ENCODE data around the gene GLOD4. TPM values are rescaled to one million over a fixed set of nuclear protein-coding genes. Genes with fewer than 3 reads are reported as not detected.

GLOD4 gene
- total and polyA plus RNA-seq, 10 of the 15 experiments (the other 5 are each of a cell fraction or from before 2014, with no cell fraction given) = 40.8 to 107 (median 81.2) TPM

GRCh38 chr17:830381-830780, 48.3 kb upstream of the GLOD4 start:
- ChIA-PET RAD21 (ENCODE audit: unreplicated experiment) (no interaction called here), POLR2A (no interaction called here), CTCF (no interaction called here), SMC1A (ENCODE audit: uncharacterized antibody, unreplicated experiment) (no interaction called here)
- in situ Hi-C loops (cut with MboI) = no loop called here
- ATAC-seq (no peak), FAIRE-seq (no peak), DNase-seq (ENCODE audit: low read depth, low spot score) (no peak)
- WGBS (ENCODE audit: insufficient coverage, insufficient replicate concordance, low lambda C conversion rate, missing lambda C conversion rate) = 65% methylated on average over 19 of the region's 19 CpGs
- Histone ChIP-seq H3K9ac (ENCODE audit: control insufficient read depth, insufficient read depth, low read length) (no peak overlapping the region), H3K4me2 (ENCODE audit: control insufficient read depth, insufficient read depth) (no peak overlapping the region), H3K79me2 (ENCODE audit: control insufficient read depth, insufficient read depth, low read length) (no peaks in the 10 kb centered on the region), H3K36me3 (ENCODE audit: control insufficient read depth in 2 of 2, insufficient read depth in 2 of 2, low read length in 1 of 2) (no peaks in the 10 kb centered on the region), H4K20me1 (ENCODE audit: control insufficient read depth, insufficient read depth) (no peaks in the 10 kb centered on the region), H3K9me3 (replicated peaks; ENCODE audit: control insufficient read depth, insufficient read depth, low read length) (no peaks in the 10 kb centered on the region; the same call in 2 of the 3 replicates), H2AFZ (ENCODE audit: control insufficient read depth, low read depth, low read length) (no peak overlapping the region), H3K4me1 (ENCODE audit: control insufficient read depth, insufficient read depth, low read length) (no peaks in the 10 kb centered on the region), H3K27ac (ENCODE audit: control insufficient read depth, insufficient read depth) (no peak overlapping the region), H3K27me3 (replicated peaks in 1 of 2; ENCODE audit: control insufficient read depth in 2 of 2, insufficient read depth in 2 of 2, low read length in 1 of 2) (no peaks in the 10 kb centered on the region), H3K4me3 (no peak overlapping the region)
- intact Hi-C loops (cut with micrococcal nuclease; ENCODE audit: unreplicated experiment) = no loop called here
- no peak for TF ChIP-seq EGR1 (IDR thresholded peaks at IDR 0.05; ENCODE audit: borderline replicate concordance in 1 of 2, low read depth in 2 of 2, low read length in 2 of 2)
- TF ChIP-seq KDM1A (IDR thresholded peaks at IDR 0.05; ENCODE audit: borderline replicate concordance) = no peak
- TF ChIP-seq IRF5 (IDR thresholded peaks at IDR 0.05; ENCODE audit: borderline replicate concordance) = no peak
- TF ChIP-seq SMAD1 (IDR thresholded peaks at IDR 0.05; ENCODE audit: low read depth, partially characterized antibody) = no peak
- no peak for TF ChIP-seq CREB1 (IDR thresholded peaks at IDR 0.05; ENCODE audit: low read depth)
- TF ChIP-seq HDAC6 (IDR thresholded peaks at IDR 0.05; ENCODE audit: unreplicated experiment) = no peak
- TF ChIP-seq TCF12 (IDR thresholded peaks at IDR 0.05; ENCODE audit: low read depth, low read length) = no peak
- TF ChIP-seq IRF4 (IDR thresholded peaks at IDR 0.05; ENCODE audit: low read depth, low read length) = no peak
- no peak for TF ChIP-seq USF1 (IDR thresholded peaks at IDR 0.05; ENCODE audit: borderline replicate concordance, extremely low read length, insufficient read depth, low read depth, low read length)
- TF ChIP-seq E2F8 (IDR thresholded peaks at IDR 0.05; ENCODE audit: low read depth, partially characterized antibody) = no peak
- TF ChIP-seq ZBTB33 (IDR thresholded peaks at IDR 0.05) = no peak
- TF ChIP-seq BCL11A (IDR thresholded peaks at IDR 0.05; ENCODE audit: low read depth, low read length) = no peak
- no peak for TF ChIP-seq POU2F2 (IDR thresholded peaks at IDR 0.05; ENCODE audit: borderline replicate concordance, low read depth, low read length)
- no peak for TF ChIP-seq BCL3 (IDR thresholded peaks at IDR 0.05; ENCODE audit: borderline replicate concordance, insufficient read depth, low read depth, low read length, poor library complexity, severe bottlenecking)
- TF ChIP-seq SUZ12 (IDR thresholded peaks at IDR 0.05; ENCODE audit: unreplicated experiment) = no peak
- no TSS peak for BruUV-seq (replicated peaks)

Data from GM12878 (cell line).